GM21447 (cell line): ENCODE data around the gene CYP27B1.
"Not testable (repeated sequence)": the region's sequence is repeated elsewhere in the genome, so short reads cannot be mapped to it uniquely, and the experiment has no call there.

ENCODE experiments used
- ATAC-seq: cut with Tn5 transposase; IDR thresholded peaks from one replicate; pipeline ENCODE4 v1.9.1; 2021; ENCODE audit not compliant: unreplicated experiment

The CYP27B1 gene

GRCh38 chr12:57793920-57794319, 27.0 kb upstream of the CYP27B1 start:
- ATAC-seq, result no peak

GRCh38 chr12:57783861-57784260, 17.0 kb upstream of the CYP27B1 start:
- ATAC-seq, result no peak

DNA sequence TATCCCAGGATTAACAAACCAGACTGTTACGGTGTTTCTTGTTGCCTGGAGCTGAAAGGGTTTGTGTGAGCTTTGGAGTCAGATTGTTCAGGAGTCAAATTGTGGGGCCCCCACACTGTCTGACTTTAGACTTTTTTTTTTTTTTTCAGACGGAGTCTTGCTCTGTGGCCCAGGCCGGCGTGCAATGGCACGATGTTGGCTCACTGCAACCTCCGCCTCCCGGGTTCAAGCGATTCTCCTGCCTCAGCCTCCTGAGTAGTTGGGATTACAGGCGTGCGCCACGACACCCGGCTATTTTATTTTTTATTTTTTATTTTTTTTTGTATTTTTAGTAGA, 16.6 kb upstream of the CYP27B1 start:
- no peak for ATAC-seq

- peak; percentile 81 for ATAC-seq
Measured at GRCh38 chr12:57782608-57783465, 16.0 kb upstream of the CYP27B1 start, which contains the start of gene TSFM. TSS of gene TSFM (plus strand) at chr12:57782787. CDS start at chr12:57782802, 15 bp downstream.

GRCh38 chr12:57782243-57782607, 15.3 kb upstream of the CYP27B1 start:
- no peak for ATAC-seq

DNA sequence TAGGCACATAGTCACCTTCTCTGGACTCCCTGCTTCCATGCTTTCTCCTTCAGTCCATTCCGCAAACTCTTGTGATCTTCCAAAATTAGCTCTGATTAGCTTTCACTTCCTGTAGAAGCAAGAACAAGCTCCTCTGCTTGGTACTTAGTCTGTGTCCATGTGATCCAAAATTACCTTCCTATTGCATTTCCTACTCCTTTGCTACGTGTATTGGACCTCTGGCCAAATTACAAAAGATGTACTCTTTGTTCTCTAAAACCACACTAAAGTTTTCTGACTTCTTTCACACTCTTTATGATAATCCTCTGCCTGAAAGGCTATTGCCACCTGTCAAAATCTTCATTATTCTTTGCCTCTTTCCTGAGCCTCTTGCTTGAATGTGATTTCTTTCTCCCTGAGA, 14.9 kb upstream of the CYP27B1 start:
- no peak for ATAC-seq

- ATAC-seq, result no peak
Measured at GRCh38 chr12:57781244-57781643, 14.4 kb upstream of the CYP27B1 start.

DNA sequence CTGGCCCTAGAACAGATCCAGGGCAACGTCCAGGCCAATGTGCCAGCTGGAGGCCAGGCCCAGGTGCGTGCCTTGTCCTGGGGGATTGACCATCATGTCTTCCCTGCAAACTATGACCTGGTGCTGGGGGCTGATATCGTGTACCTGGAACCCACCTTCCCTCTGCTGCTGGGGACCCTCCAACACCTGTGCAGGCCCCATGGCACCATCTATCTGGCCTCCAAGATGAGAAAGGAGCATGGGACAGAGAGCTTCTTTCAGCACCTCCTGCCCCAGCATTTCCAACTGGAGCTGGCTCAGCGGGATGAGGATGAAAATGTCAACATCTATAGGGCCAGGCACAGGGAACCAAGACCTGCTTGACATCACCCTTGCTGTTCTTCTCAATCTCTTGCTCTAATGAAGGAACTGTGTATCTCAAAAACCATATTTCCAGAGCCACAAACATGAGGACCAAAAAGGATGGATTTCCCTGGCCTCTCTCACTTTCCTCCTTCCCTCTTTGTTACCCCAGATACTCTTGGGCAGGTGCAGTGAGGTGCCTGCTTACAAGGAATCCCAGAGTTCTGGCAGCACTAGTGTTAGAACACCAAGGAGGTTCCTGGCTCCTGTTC, 13.5 kb upstream of the CYP27B1 start:
- no peak for ATAC-seq

- no peak for ATAC-seq
Measured at GRCh38 chr12:57779736-57780135, 12.9 kb upstream of the CYP27B1 start.

DNA sequence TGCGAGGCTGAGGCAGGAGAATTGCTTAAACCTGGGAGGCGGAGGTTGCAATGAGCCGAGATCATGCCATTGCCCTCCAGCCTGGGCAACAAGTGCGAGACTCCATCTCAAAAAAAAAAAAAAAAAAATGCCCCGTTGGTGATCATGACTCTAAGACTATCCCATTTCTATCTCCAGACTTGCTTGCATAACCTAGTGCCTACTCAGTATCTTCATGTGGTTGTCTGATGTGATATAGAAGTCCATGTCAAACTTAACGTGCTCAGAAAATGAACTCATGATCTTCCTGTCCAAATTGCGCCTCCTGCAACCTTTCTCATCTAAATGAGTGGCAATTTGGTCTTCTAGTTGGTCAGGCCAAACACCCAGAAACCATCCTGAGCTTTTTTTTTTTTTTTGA, 11.0 kb upstream of the CYP27B1 start:
- no peak for ATAC-seq

GRCh38 chr12:57777367-57777766, 10.5 kb upstream of the CYP27B1 start:
- no peak for ATAC-seq

- no peak for ATAC-seq
Measured at GRCh38 chr12:57776247-57776587, 9.3 kb upstream of the CYP27B1 start.

DNA sequence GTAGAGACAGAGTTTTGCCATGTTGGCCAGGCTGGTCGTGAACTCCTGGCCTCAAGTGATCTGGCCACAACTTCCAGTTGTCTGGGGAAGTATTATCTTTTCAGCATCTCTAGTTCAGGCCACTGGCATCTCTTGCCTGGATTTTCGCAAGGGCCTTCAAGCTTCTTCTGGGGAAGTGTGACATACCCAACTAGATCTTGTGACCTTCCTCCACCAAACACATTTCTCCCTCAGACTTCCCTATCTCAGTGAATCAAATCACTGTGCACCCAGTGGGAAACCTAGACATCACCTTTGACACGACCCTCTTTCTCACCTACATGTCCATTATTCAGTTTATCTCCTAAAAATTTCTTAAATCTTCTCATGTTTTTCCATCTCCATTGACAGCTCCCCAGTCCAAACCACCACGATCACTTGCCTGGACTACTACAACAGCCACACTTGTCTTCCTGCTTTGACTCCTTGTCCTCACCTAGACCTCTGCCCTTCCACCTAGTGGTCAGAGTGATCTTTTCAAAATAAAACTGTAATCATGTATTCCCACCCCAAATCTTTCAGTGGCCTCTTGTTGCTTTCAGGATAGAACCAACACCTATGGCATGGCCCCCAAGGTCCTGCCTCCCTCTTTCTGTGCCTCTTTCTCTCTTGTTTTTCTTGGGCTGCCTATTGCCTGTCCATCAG, 8.8 kb upstream of the CYP27B1 start:
- no peak for ATAC-seq

- ATAC-seq, result no peak
Measured at GRCh38 chr12:57775044-57775443, 8.2 kb upstream of the CYP27B1 start.

DNA sequence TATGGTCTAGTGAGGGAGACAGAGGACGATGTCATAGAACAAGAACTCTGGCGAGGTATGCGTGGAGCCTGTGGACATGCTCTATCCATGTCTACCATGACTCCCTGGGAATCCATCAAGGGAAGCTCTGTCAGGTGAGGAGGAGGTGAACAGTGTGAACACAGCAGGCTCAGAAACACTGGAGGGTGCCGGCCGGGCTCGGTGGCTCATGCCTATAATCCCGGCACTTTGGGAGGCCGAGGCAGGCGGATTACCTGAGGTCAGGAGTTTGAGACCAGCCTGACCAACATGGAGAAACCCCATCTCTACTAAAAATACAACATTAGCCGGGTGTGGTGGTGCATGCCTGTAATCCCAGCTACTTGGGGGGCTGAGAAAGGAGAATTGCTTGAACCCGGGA, 7.8 kb upstream of the CYP27B1 start:
- not testable (repeated sequence) for ATAC-seq

DNA sequence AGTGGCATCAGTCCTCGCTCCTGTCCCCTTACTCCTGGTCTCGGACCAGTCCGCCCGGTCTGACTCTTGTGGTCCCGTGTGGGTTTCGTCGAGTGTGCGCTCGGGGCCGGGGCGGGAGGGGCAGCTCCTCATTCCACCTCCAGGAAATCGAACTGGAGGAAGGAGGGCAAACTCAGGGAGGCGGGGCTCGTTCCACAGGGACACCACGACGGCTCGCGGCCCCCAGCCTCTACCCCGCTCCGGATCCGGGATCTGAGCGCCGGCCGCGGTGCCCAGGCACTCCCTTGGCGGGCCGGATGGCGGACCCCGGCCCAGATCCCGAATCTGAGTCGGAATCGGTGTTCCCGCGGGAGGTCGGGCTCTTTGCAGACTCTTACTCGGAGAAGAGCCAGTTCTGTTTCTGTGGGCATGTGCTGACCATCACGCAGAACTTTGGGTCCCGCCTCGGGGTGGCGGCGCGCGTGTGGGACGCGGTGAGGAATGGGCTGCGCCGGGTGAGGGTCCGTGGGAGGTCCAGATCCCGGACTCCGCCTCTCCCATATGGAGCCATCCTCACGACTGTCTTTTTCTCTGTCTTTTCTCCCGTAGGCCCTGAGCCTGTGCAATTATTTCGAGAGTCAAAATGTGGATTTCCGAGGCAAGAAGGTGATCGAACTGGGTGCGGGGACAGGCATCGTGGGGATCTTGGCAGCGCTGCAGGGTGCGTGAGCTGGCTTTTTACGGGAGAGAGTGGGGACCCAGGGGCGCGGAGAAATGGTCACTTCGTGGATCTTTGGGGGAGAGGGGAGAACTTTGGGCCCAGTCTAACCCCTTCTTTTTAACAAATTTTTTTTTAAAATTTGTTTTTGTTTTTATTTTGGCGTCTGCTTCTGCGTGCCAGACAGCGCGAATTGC, 5.8 kb upstream of the CYP27B1 start, which contains the start of gene EEF1AKMT3:
Gene EEF1AKMT3, plus strand, starts transcription at position 186 of the 894 bp plus-strand sequence. Its CDS starts 111 bp downstream, at position 297.
- ATAC-seq, result peak; percentile 37

- peak; percentile 81 for ATAC-seq
Measured at GRCh38 chr12:57771873-57772428, 5.1 kb upstream of the CYP27B1 start, which contains the start of gene METTL1. TSS of gene METTL1 (minus strand) at chr12:57772105. CDS start at chr12:57772083, 22 bp downstream.

GRCh38 chr12:57771236-57771872, 4.5 kb upstream of the CYP27B1 start:
- ATAC-seq, result peak; percentile 72

- ATAC-seq, result no peak
Measured at GRCh38 chr12:57770734-57771133, 3.9 kb upstream of the CYP27B1 start.

GRCh38 chr12:57769594-57769993, 2.7 kb upstream of the CYP27B1 start:
- ATAC-seq, result no peak
